GM21737 (cell line): ENCODE data around the gene POLR2L.

Experiments
- ATAC-seq: cut with Tn5 transposase; IDR thresholded peaks from one replicate; pipeline ENCODE4 v1.9.1; 2021; ENCODE audit warnings: mild to moderate bottlenecking, moderate library complexity; ENCODE audit not compliant: unreplicated experiment

POLR2L gene

GRCh38 chr11:855796-856195 lies 13.5 kb upstream of the POLR2L start:
- ATAC-seq: no peak

GRCh38 chr11:855330-855674 lies 13.0 kb upstream of the POLR2L start:
- ATAC-seq: no peak

GRCh38 chr11:854601-855329 lies 12.4 kb upstream of the POLR2L start:
- no peak for ATAC-seq

GRCh38 chr11:853682-854448 lies 11.5 kb upstream of the POLR2L start:
- no peak for ATAC-seq

- ATAC-seq: no peak
Measured at GRCh38 chr11:852762-853161, 10.4 kb upstream of the POLR2L start.

GRCh38 chr11:850775-851763 lies 8.7 kb upstream of the POLR2L start:
- ATAC-seq: no peak

GRCh38 chr11:849951-850774 lies 7.8 kb upstream of the POLR2L start:
- no peak for ATAC-seq

GRCh38 chr11:849104-849824 lies 6.9 kb upstream of the POLR2L start:
- no peak for ATAC-seq

GRCh38 chr11:848380-848931 lies 6.1 kb upstream of the POLR2L start:
- ATAC-seq: no peak

- ATAC-seq: no peak
Measured at GRCh38 chr11:847876-848275, 5.5 kb upstream of the POLR2L start.

GRCh38 chr11:846496-847098 lies 4.3 kb upstream of the POLR2L start:
- no peak for ATAC-seq

GRCh38 chr11:845872-846495 lies 3.7 kb upstream of the POLR2L start:
- ATAC-seq: no peak

GRCh38 chr11:844693-845644 lies 2.6 kb upstream of the POLR2L start:
- ATAC-seq: no peak

GRCh38 chr11:843818-844692 lies 1.7 kb upstream of the POLR2L start:
- no peak for ATAC-seq

- ATAC-seq: no peak
Measured at GRCh38 chr11:843086-843734, 881 bp upstream of the POLR2L start.

GRCh38 chr11:841981-842369 lies 354 bp downstream of the POLR2L start:
- no peak for ATAC-seq
